Ureter (tissue), 1 donor: ENCODE measurements around the gene DUS1L. TPM values are rescaled to one million over a fixed set of nuclear protein-coding genes. Genes with fewer than 3 reads are reported as not detected.

ENCODE experiments used
- DNase-seq: peaks from one replicate; pipeline ENCODE4 v3.0.0-alpha.2; 2020; ENCODE audit warnings: low spot score
- total RNA-seq: library from RNA; stranded (reverse); gene quantifications from one replicate; pipeline ENCODE4 v1.2.4, GENCODE V29; 2023
- donor health status: DM: yes; HTN: yes; CAD: no.

Gene DUS1L
- total RNA-seq, 1 donor from 2014 or later: 158 TPM

DNA sequence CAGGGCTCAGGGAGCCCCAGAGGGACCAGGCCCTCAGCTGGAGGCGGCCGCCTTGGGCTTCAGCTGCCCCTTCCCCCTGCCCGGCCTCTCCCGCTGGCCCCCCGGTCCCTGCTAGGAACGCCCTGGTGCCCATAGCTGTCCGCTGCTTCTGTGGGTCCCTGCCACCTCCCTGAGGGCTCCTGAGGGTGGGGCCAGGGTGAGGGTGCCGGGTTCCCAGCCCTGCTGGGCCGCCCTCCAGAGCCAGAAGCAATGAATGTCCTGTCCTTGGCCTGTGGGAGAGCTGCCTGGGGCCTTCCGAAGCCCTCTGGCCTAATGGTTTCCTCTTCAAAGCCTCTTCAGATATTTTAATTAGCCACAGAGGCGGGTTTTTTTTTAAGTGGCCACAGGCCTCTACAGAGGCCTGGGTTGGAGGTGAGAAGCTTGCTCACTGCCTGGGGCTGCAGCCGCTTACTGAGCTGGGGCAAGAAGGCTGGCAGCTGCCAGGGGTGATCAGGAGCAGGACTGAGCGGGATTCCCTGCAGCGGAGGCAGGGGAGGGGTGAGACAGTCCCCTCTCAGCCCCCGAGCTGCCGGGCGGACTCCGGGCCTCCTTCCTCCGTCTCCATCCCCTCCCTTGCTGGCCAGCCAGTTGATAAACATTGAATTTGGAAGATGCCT, 52.8 kb downstream of the DUS1L start:
- DNase-seq: no peak

DNA sequence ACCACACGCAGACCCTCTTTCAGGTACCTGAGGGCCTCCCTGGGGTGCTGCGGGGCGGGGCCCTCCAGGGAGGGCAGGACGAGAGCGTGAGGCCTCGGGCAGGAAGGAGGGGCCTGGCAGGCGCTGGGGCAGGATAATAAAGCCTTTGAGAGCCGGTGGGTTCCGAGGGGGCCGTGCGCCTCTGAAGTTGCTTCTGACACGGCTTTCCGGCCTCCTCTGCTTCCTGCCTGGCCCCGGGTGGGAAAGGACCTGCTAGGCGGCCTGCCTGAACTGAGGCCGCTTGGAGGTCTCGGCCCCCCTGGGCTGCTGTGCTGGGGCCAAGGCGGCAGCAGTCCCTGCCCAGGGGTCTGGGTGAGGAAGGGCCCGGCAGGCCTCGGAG, 53.4 kb downstream of the DUS1L start:
- DNase-seq: no peak

DNA sequence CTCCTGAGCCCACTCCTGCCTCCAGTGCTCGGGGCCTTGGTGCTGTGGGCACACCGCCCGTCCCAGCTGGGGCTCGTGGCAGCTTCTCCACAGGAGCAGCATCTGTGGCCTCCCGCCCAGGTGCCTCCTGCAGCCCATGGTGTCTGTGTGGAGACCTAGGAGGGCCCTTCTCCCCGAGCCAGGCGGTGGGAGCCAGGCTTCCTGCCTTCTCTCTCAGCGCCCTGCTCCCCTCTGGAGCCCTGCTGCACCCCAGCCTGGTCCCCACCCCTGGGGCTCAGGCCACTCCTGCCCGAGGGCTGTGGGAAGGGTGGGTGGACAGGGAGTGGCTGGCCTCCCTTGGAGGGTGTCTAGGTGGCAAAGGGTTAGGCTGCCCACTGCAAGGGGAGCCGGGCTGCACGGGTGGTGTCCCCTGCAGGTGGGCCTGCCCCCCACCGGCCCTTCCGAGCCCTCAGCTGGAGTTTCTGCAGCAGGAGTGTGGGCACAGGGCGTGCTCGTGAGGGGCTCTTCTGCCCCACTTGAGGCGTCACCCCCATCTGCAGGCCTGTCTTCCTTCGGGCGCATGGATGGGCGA, 53.9 kb downstream of the DUS1L start:
- no peak for DNase-seq

DNA sequence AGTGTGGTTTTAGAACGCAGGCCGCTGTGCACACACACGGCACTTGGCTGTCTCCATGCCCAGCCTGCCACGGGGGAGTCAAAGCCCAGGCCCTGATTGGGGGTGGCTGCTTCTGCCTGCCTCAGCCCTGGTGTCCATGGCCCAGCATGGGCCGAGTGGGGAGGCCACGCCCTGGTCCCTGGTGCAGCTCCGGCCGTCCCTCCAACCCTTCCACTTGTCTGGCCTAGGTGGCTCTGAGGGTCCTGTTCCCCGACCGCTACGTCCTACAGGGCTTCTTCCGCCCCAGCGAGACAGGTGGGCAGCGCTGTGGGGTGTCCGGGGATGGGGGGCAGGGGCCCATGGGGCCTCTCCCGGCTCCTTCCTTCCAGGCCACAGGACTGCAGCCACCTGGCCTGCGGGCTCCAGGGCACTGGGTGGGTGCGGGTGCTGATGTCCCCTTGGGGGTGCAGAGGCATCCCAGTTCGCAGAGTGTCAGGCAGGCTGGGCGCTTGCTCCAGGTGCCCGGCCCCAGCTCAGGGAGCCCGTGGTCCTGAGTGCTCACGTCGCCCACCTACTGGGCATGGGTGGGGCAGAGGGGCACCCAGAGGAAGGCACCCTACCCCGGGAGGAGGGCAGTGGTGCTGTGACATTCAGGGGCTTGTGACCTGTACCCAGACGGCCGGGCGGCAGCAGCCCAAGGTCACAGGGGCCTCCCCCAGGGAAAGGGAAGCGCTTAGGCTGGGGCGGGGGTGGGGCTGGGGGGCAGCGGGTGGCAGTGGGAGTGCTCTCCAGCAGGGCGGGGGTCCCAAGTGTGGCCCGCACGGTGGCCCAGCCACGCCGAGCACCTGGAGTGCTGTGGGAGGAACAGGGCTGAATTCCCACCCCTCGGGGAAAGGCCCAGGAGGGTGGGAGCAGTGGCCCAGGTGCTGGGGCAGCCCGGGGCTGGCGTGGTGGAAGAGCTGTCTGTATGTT, 54.8 kb downstream of the DUS1L start:
- no peak for DNase-seq

DNA sequence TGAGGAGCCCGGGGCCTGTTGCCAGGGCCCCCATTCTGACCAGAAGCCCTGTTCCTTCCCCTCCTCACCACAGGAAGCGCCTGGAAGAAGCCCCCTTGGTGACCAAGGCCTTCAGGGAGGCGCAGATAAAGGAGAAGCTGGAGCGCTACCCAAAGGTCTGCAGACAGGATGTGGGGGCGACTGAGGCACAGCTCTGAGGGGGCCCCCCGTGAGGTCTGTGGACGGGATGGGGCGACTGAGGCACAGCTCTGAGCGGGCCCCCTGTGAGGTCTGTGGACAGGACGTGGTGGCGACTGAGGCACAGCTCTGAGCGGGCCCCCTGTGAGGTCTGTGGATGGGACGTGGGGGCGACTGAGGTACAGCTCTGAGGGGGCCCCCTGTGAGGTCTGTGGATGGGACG, 56.2 kb downstream of the DUS1L start:
- no peak for DNase-seq

DNA sequence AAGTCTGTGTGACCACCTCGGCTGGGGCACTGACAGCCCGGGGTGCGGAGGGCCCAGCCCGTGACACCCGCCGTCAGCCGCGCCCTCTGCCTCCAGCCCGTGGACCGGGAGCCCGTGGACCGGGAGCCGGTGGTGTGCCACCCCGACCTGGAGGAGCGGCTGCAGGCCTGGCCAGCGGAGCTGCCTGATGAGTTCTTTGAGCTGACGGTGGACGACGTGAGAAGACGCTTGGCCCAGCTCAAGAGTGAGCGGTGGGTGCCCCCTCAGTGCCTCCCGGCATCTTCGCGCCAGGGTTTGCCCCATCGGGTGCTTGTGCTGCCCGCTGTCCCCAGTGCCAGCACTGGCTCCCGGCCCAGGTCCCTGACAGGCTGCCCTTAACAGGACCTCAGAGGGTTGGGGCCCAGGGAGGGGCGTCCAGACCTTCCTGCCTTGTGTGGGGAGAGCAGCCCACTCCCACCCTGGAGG, 56.6 kb downstream of the DUS1L start:
- DNase-seq: no peak

DNA sequence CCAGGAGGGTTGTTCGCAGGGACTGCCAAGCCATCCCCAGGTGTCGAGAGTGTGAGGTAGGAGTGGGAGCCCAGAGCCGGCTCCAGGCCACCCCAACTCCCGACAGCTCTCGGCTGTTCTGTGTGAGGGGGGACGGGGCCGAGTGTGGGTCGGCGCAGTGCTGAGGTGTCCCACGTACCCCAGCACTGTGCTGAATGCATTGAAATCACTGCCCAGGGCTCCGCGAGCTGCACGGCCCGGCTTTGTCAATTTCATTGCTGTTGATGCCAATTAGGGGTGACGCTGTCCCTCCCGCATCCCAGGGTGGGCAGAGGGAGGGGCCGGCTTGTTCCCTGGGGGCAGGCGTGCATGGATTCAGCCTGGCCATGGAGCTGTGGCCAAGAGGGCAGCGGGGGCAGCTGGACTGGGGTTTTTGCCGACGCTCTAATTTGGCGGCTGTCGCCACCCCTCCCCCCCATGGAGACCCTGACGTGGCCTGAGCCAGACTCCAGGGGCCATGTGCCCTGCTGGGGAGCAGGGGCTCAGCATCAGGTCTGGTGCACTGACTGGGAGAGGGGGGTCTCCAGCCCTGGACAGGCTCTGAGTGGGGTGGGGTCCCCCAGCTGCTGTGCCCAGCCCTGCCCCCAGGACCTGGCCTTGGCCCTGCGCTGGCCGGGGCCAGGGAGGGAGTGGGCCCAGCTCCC, 57.2 kb downstream of the DUS1L start:
- no peak for DNase-seq

Other genes starting within 250 kb of the DUS1L start
- 73.6 TPM for gene MCRIP1, start 232.5 kb downstream of the DUS1L start, total RNA-seq
- not detected for gene PPP1R27, start 230.8 kb downstream of the DUS1L start, total RNA-seq
- gene P4HB, start 205.3 kb downstream of the DUS1L start, total RNA-seq: 665 TPM
- 498 TPM for gene ARHGDIA, start 194.5 kb downstream of the DUS1L start, total RNA-seq
- 64.2 TPM for gene ALYREF, start 174.2 kb downstream of the DUS1L start, total RNA-seq
- gene ANAPC11, start 174.1 kb downstream of the DUS1L start, total RNA-seq: 70.3 TPM
- 0.29 TPM for gene NPB, start 163.6 kb downstream of the DUS1L start, total RNA-seq
- gene PCYT2, start 154.4 kb downstream of the DUS1L start, total RNA-seq: 58.9 TPM
- gene SIRT7, start 147.6 kb downstream of the DUS1L start, total RNA-seq: 30.4 TPM
- gene MAFG, start 138.1 kb downstream of the DUS1L start, total RNA-seq: 14.1 TPM
- gene PYCR1, start 128.5 kb downstream of the DUS1L start, total RNA-seq: 63.9 TPM
- not detected for gene MYADML2, start 118.6 kb downstream of the DUS1L start, total RNA-seq
- gene NOTUM, start 104.6 kb downstream of the DUS1L start, total RNA-seq: 4.0 TPM
- gene ASPSCR1, start 88.2 kb downstream of the DUS1L start, total RNA-seq: 52.4 TPM
- 58.5 TPM for gene CENPX, start 42.9 kb downstream of the DUS1L start, total RNA-seq
- 11.0 TPM for gene LRRC45, start 42.5 kb downstream of the DUS1L start, total RNA-seq
- 5.0 TPM for gene RAC3, start 34.1 kb downstream of the DUS1L start, total RNA-seq
- gene DCXR, start 28.1 kb downstream of the DUS1L start, total RNA-seq: 176 TPM
- 30.0 TPM for gene RFNG, start 14.0 kb downstream of the DUS1L start, total RNA-seq
- gene GPS1, start 13.9 kb downstream of the DUS1L start, total RNA-seq: 91.2 TPM
- 165 TPM for gene FASN, start 32.4 kb upstream of the DUS1L start, total RNA-seq
- gene CCDC57, start 147.0 kb upstream of the DUS1L start, total RNA-seq: 108 TPM
- gene SLC16A3, start 163.2 kb upstream of the DUS1L start, total RNA-seq: 44.2 TPM
- 170 TPM for gene CSNK1D, start 207.9 kb upstream of the DUS1L start, total RNA-seq